GM19455 (cell line): ENCODE measurements around the gene TMC1.
"Not testable (repeated sequence)": the region's sequence is repeated elsewhere in the genome, so short reads cannot be mapped to it uniquely, and the experiment has no call there.

Source experiments
- ATAC-seq: cut with Tn5 transposase; IDR thresholded peaks from one replicate; pipeline ENCODE4 v1.9.1; 2021; ENCODE audit not compliant: unreplicated experiment

Gene TMC1

DNA sequence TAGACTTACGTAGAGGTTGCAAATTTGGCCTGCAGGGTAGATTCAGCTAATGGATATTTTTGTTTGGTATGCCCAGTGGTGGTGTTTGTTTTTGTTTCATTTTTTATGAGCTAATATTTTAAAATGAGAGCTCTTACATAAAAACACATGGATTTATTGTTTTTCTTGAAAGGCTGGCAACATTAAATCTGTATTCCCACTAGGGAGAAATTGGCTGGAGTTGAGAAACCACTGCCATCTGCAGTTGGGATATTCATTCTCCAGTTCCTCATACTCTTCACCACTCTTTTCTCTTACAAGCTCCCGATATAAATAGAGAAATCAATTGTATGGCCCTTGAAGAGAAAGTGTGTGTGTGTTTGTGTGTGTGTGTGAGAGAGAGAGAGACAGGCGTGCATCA lies 288.2 kb downstream of the TMC1 start:
- ATAC-seq: no peak

DNA sequence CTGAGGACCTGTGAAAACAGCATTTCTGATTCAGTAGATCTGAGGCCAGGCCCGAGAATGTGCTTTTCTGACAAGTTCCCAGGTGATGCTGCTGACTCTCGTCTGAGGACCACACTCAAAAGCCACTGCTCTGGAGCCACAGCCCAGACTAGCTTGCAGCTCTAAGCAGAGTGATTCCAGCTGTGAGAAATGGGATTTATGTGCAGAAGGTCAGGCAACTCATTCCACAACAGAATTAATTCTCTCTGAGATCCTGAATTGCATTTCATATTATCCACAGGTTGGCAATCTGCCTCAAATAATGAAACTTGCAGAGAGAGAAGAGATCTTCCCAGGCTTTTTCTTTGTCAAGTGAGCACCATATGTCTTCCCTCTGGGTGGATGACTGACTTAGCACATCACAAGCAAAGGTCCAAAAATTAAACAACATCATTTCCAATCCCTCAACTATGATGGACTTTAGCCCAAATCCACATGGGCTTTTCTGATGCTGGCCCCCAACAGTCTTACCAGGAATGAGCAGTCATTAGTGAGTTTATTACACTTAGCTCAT lies 291.2 kb downstream of the TMC1 start:
- no peak for ATAC-seq

DNA sequence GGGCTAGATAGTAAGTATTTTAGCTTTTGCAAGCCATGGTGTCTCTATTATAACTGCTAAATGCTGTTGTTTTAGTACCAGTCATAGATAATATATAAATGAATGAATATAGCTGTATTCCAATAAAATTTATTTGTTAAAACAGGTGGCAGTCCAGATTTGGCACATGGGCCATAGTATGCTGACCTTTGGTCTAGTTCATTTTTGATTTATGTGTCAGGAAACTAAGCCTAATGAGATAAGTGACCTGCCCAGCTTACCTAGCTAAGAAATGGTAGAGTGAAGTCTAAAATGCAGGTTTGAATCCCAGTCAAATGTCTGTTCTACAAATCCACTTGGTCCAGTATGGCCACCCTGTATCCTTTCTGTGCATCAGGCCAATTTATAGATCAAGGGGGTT lies 292.1 kb downstream of the TMC1 start:
- no peak for ATAC-seq

DNA sequence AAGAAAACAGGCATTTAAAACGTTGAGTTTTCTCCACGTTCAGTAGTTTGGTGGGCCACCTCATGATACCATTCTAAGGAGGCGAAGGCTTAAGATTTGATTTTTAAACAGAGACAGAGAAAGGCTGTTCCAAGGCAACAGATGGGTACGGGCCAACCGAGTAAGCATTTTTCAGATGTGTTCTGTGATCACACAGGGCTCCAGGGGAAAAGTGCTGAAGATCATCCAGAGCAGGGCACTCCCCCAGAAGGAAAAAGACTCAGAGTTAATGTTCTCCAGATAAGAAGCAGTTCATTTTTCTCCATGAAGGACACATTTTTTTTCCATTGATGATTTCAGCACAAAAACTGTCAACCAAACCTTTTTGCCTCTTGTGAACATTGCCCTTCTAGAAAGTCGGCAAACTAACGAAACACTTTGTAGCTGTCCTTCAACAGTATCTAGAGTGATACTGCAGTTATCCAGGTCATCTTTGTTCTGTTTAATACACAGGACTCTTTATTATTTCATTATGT lies 292.7 kb downstream of the TMC1 start:
- ATAC-seq: no peak

DNA sequence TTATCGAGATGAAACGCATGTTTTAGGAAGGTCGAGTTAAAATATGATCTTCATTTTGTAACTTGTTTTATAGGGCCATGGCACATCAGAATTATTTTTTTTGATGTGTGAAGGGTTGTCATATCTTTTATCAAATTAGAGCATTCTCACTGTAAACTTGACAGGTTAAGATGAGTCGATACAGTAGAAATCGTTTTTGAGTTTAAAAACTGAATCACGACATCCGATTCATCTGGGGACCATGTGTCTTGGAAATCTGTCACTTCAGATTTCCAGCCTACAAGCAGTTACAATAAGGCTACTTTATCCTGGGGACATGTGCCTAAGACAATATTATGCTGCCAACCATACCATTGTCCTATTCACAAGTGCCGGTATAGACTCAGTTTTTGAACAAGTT lies 295.3 kb downstream of the TMC1 start:
- ATAC-seq: no peak

DNA sequence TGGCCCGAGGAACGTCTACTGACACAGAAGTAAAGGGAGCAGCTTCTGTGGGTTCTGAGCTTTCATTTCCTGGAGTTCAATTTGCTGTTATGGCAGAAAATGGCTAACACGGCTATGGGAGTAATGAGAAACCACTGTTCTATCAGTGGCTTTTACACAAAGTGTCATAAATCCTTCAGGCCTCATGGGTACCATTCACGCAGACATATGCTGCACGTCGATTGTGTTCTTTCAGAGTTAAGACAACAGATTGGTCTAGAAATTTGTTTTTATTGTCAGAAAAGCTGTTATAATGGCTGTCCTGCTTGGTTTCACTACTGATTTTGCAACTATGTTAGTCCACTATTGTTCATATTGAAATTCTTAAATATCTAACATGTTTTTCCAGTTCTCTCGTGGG lies 296.0 kb downstream of the TMC1 start:
- ATAC-seq: no peak

DNA sequence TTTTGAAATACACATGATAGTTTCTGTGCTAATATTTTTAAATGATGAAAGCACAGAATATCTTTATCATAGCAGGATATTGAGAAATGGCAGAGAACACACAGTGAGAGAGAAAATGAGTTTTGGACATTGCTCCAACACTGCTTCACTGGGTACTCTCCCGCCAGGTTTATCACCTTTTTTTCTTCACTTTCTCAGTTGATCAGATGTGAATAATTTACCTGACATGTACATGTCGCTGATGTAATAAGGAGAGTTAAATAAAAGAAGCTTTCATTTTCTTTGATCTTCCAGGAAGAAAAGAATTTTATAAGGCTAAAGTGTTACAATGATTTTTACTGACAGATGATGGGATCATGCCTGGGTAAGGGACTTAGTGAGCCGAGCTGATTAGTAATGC lies 297.0 kb downstream of the TMC1 start:
- no peak for ATAC-seq

DNA sequence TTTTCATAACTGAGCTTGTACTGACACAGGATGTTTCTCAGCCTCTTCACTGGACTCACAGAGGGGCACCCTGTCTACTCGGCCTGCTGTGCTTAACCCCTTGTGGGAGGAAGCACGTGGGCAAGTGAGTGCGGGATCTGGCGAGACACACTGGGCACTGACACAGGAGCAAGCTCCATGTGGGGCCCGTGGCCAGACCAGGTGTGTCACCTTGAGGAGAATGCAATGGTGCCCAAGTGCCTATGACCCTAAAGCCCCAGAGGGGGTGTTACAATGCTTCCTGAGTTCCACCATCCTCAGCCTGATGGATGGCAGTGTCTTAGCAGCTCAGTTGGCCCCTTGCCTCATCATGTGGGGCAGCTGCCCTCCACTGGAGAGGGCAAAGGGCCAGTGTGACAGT lies 302.6 kb downstream of the TMC1 start:
- no peak for ATAC-seq

DNA sequence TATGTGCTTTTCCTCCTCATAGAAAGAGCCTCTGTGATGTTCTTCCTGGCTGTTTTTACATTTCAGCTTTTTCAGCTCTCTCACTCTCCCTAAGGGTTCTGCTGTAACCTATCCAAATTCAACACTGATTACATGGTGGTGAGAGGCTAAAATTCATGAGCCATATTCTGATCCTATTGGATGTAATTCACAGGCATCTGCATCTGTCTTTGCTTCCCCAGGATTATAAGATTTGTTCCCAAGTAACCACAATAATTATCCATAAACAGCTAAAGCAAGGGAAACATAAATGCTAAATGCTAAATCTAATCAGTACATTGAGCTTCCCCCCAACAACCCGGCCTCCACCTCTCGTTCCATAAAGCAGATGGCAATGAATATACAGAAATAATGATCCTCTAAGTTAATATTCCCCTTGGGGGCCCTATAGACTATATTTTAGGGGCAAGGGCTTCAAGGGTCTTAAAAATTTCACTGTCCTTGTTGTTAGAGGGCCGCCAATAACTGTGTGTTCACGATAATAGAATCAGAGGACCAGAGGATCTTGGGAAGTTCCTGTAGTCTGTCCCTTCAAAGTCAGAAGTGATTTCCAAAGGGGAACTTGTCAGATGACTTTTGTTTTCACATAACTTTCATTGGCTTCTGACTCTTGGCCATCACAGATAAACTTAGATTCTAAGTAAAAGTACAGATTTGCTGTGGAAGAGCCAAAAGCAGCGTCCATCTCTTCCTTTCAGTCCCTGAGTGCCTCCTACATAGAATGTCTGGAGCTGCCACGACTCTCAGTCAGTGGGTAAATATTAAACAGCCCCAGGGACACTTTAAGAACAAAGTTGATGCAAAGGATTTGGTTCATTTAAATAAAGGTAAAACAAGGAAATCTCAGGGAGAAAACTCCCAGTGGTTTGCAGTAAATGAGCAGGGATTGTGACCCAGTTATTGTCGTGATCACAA lies 305.9 kb downstream of the TMC1 start:
- ATAC-seq: no peak

DNA sequence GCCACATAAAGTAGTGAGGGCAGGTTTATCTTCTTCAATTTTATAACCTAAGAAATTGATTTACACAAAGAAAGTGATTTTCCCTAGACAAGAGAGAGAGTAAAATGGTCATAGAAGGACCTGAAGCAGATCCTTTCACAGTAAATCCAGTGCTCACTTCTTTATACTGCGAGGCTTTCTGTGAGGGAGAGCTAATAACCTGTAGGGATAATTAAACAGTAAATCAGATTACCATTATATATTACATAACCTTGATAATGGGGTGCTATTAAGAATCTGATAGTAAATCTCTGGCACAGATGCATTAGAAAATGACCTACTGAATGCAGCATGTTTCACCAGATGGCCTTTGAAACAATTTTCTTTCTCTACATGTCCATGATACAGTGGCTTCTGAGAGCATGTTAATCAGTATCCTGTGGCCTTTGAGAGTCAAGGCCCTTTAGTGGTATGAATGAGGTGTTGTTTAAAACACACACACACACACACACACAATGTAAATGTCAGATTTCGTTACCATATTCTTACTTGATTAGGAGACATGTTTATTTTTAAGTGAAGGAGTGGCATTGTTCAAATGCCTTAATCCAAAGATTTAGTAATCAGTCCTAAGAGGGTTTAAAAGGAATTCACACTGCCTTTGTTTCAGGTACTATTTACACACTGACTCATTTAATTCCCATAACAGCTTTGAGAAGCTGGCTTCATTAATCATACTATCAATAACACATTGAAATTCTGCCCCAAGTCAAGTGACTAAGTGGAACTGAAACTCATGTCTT lies 306.7 kb downstream of the TMC1 start:
- no peak for ATAC-seq

DNA sequence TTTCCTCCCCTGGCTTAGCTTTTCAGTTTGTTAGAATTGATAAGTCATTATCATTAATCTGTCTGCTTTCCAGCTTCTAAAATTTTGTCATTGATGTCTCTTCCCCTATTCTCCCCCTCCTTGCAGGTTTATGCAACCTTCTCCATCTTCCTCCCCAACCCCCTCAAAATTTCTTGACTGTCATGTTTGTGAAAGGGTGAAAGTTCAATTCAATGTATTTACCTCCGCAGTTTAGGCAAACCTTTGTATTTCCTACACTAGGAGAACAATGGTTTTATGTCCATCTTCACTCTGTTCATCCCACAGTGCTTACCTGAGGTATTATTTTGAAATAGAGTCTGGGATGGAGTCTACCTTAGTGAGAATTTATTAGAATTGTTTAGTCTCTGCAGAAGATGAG lies 313.6 kb downstream of the TMC1 start:
- ATAC-seq: no peak

DNA sequence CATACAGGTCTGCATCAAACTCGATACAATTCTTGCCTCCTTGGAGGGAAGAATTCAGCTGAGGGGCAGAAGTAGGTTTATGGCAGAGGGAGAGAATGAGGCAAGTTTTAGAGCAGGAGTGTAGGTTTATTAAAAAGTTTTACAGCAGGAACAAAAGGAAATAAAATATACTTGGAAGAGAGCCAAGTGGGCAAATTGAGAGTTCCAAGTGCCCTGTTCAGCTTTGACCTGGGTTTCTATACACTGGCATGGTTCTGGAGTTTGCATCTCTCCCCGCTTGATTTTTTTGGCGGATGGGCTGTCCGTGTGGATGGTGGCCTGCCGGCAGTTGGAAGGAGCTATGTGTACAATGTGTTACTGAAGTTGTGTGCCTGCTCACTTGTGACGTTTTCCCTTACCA lies 315.4 kb downstream of the TMC1 start:
- no peak for ATAC-seq

DNA sequence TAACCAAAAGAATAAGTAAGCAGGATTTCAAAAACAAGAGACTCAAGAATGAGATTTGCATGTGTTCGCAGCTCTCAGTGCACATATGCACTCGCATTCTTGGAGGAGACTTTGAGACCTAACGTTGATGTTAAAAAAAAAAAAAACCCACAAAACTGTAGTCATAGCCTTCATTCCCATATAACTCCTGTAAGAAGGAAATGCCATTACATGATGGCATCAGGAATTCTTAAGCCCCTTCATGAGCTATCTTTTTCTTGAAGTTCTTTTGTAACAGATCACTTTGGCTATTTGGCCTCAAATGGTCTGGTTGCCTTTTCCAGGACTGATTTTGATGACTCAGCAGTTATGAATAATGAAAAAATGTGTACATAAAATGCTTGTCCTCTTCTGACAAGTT lies 317.7 kb downstream of the TMC1 start:
- ATAC-seq: no peak

DNA sequence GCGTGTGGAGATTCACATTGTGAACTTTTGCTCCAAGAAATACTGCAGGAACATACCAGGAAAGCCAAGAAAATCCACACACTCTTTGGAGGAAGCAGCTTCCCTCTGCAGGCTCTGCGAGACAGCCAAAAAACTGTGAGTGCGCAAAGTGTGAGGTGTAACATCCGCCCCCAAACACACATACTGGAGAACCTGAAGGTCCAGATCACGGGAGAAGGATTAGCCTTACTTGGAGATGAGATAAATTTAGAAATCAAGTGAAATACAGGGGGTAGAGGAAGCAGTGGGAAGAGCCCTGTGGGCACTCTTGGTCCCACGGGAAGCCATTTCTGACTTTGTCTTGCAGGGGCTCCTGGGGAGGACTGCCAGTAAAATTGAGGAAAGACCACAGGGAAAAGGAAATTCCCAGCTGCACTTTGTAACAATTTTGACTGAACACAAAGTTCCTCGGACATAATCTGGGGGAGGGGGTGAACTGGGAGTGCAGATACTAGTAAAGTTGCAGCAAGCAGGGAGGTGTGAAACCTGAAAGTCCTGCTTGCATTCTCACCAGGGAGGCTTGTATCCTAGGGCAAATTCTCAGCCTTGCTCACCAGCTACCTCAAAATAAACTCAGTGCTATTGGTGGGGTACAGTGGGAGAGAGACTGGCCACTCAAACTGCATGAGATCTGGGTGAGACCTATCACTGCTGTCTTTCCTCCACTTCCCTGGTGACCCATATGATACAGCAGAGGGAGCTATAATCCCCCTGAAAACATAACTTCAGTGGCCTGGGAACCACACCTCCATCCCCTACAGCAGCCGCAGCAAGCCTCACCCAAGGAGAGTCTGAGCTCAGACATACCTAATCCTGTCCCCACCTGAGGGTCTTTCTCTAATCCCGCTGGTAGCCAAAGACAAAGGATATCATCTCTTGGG lies 322.4 kb downstream of the TMC1 start:
- ATAC-seq: no peak

DNA sequence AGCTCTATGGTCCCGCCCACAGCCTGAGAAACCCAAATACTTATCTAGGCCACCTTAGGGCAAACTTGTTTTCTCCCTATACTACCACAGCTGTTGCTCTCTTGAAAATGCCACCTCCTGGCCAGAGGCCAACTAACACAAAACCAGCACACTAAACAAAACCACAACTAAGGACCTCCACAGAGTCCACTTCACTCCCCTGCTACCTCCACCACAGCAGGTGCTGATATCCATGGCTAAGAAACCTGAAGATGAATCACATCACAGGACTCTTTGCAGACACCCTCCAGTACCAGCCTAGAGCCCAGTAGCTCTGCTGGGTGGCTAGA lies 323.0 kb downstream of the TMC1 start:
- ATAC-seq: no peak

DNA sequence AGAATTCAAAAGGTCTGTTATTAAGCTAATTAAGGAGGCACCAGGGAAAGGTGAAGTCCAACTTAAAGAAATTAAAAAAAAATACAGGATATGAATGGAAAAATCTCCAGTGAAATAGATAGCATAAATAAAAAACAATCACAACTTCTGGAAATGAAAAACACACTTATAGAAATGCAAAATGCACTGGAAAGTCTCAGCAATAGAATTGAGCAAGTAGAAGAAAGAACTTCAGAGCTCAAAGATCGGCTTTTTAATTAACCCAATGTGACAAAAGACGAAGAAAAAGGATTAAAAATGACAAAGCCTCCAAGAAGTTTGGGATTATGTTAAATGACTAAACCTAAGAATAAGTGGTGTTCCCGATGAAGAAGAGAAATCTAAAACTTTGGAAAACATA lies 323.6 kb downstream of the TMC1 start:
- not testable (repeated sequence) for ATAC-seq

DNA sequence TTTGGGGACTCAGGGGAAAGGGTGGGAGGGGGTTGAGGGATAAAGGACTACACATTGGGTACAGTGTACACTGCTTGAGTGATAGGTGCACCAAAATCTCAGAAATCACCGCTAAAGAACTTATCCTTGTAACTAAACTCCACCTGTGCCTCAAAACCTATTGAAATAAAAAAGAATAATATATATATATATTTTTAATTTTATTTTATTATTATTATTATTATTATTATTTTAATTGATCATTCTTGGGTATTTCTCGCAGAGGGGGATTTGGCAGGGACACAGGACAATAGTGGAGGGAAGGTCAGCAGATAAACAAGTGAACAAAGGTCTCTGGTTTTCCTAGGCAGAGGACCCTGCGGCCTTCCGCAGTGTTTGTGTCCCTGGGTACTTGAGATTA lies 328.8 kb downstream of the TMC1 start:
- not testable (repeated sequence) for ATAC-seq

DNA sequence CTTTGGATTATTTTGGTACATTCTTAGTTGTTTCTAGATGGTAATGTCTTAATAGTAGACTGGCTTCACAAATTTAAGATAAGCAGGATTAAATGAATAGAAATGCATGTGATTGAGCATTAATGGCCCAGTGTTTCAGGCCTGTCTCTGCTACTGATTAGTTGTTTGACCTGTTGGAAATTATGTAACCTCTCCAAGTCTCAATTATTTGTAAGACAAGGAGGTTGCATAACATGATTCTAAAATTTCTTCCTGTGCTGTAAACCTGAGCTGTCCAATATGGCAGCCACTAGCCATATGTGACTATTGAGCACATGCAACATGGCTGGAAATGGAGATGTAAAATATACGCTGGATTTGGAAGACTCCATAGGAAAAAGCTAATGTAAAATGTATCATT lies 333.9 kb downstream of the TMC1 start:
- no peak for ATAC-seq

DNA sequence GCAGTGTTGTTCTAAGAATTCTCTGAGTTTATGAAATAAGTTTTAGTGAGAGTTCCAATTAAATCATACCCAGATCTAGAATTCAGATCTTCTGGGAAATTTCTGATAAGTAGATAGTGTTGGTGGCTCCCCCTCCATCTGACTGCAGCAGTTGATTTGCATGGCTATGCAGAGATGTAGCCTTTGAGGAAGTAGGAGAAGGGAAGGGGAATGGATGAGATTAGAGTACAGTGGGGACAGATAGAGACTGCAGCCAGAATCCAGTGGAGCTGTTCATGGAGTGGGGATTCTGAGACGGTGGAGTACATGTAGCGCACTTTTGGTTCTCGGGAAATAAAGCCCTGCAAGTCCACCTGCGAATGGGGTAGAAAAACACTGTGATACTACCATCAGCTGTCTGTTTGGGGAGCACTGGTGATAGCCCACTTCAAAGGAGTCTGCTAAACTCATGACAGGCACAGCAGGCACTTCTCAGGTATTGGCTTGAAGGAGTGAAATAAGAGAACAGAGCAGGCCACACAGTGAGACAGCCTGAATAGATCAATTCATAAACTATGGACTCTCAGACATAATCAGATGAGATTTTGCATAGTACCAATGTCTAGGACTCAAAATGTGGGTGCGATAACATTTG lies 334.6 kb downstream of the TMC1 start:
- no peak for ATAC-seq

DNA sequence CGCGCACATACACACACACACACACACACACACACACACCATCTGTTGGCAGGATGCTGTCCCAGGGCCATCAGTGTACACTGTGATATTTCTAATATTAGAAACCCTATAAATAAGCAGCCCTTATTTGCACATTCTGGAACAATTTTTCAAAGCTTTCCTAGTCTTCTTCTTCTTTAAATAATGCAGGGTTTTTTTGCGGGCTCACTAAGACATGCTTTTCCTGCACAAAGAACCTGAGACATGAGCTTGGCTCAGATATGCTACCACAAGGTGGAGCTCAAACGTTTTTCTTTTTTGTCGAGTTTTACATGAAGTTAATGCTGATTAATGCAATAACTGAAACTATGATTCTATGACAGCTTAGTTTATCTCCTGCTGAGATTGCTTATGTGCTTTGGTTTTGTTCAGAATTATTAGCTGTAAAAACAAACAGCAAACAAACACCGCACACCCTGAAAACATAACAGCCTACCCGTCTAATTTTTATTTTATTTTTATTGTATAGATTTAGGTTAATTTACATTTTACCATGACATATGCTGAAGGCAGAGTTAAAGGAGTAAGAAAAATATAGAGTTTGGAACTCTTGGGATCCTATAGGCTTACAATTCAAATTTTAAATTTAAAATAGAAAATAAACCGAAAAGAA lies 335.7 kb downstream of the TMC1 start:
- no peak for ATAC-seq
